Stomach smooth muscle (tissue), 2 donors: Measurements from ENCODE around the gene HSPD1.

Experiments used
- H3K27ac ChIP-seq: one replicate; pipeline ENCODE4 v1.7.0; 2013; ENCODE audit warnings: mild to moderate bottlenecking, low read length, inconsistent platforms
- H3K27me3 ChIP-seq, 2 donors: one replicate each; pipeline ENCODE4 v1.7.0; 2013; ENCODE audit warnings: low read length in 2 of 2; ENCODE audit not compliant: insufficient read depth in 2 of 2, control insufficient read depth in 1 of 2
- H3K36me3 ChIP-seq, 2 donors: one replicate each; pipeline ENCODE4 v1.7.0; 2013; ENCODE audit warnings: low read length in 2 of 2; ENCODE audit not compliant: control insufficient read depth in 2 of 2, insufficient read depth in 2 of 2
- H3K4me1 ChIP-seq: one replicate; pipeline ENCODE4 v1.7.0; 2013; ENCODE audit warnings: low read length; ENCODE audit not compliant: control insufficient read depth, insufficient read depth
- H3K4me3 ChIP-seq, 2 donors: one replicate each; pipeline ENCODE4 v1.7.0; 2013; ENCODE audit warnings: low read length in 2 of 2
- H3K9ac ChIP-seq, 2 donors: one replicate each; pipeline ENCODE4 v1.7.0; 2013; ENCODE audit warnings: low read length in 2 of 2, mild to moderate bottlenecking in 1 of 2
- H3K9me3 ChIP-seq, 2 donors: one replicate each; pipeline ENCODE4 v1.7.0; 2013; ENCODE audit warnings: low read length in 2 of 2; ENCODE audit not compliant: control insufficient read depth in 2 of 2
- donor health status: healthy.
- donor health status: Pancreatic carcinoma.

HSPD1 gene

GRCh38 chr2:197437380-197437779 lies 62.3 kb downstream of the HSPD1 start:
- Histone ChIP-seq H3K9me3 (no peaks in the 10 kb centered on the region), H3K27ac (no peak overlapping the region), H3K27me3 (no peaks in the 10 kb centered on the region), H3K4me1 (peaks cover 10% of the 10 kb centered on the region), H3K4me3 (no peak overlapping the region), H3K36me3 (no peaks in the 10 kb centered on the region), H3K9ac (no peak overlapping the region)
